ENCODE results near the gene ZMYND8.

Gene ZMYND8

DNA sequence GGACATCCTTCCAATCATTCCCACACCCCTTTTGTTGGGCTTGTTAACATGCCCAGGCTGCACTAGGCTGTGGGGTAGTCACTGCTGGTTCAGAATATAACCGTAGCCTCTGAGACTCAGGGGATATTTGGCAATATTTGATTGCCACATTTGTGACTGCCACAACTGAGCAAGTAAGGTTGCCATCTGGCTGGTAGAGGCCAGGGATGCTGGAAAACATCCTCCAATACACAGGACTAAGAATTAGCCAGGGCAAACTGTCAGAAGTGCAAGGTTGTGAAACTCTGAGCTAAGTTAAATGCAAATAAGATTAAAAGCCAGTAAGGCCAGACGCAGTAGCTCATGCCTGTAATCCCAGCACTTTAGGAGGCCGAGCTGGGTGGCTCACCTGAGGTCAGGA lies 112.0 kb downstream of the ZMYND8 start:
- TF ChIP-seq POLR2AphosphoS5 (IDR thresholded peaks at IDR 0.05; ENCODE audit: low read depth, low read length) = no peak
- TF ChIP-seq TAF1 (IDR thresholded peaks at IDR 0.05; ENCODE audit: borderline replicate concordance, insufficient read depth, low read length) = no peak
- TF ChIP-seq SIN3A (IDR thresholded peaks at IDR 0.05; ENCODE audit: borderline replicate concordance, insufficient read depth, low read length) = no peak
- no peak for TF ChIP-seq FOXP2 (optimal IDR thresholded peaks at IDR 0.05; ENCODE audit: borderline replicate concordance, extremely low read depth, extremely low read length, insufficient read depth)

DNA sequence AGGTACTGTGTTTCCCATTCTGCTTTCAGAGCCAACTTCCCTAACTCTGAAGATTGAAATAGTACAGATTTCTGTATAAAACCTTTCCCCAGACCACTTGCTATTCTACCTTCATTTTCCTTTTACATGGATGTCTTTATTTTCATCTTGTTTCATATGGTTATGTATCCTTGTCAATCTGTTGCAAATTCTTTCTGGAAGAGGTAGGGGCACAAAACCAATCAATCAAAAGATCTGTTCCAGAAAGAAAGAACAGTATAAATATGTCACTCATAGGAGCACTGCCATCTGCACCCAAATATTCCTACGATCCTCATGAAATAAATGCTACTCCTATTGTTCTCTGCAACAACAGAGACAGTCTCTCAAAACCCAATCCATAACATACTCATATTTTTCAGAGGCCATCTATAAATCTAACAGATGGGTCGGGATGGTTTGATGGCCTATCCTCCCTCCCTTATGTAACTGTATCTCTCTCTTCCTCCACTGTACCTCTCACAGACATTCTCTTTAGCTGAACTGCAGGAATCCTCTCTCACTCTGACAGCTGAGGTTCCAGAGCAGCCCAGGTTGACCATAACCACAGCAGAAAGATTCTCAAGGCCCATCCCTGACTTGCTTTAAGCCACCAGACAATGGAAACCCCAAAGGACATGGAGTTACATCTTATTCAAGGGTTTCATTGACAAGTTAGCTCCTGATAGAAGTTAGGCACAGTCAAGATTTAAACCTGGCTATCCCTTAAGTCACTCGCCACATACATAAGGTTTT lies 112.8 kb downstream of the ZMYND8 start:
- TF ChIP-seq FOXP2 (optimal IDR thresholded peaks at IDR 0.05; ENCODE audit: borderline replicate concordance, extremely low read depth, extremely low read length, insufficient read depth) (no peak), REST (IDR thresholded peaks at IDR 0.05; ENCODE audit: insufficient read depth in 1 of 2, low read depth in 2 of 2, low read length in 2 of 2) (no peak), TAF1 (IDR thresholded peaks at IDR 0.05; ENCODE audit: borderline replicate concordance, insufficient read depth, low read length) (no peak), POLR2AphosphoS5 (IDR thresholded peaks at IDR 0.05; ENCODE audit: low read depth, low read length) (no peak), SIN3A (IDR thresholded peaks at IDR 0.05; ENCODE audit: borderline replicate concordance, insufficient read depth, low read length) (no peak)

DNA sequence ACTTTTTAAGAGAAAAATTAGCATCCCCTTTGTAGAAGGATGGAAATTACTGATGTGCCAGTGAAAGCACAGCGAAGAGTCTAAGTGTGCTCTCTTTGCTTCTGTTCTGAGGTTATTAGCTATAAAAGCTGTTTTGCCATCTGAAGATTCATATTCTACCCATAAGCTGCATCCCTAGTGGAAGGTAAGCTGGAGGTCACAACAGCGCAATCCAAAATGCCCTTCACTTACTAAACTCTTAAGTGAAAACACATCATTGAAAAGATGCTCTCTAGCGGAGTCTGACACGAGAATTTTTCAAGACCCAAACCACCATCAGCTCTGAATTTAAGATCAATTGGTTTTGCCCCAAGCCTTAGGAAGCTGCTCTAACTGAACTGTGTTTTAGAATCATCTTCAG lies 113.5 kb downstream of the ZMYND8 start:
- TF ChIP-seq TAF1 (IDR thresholded peaks at IDR 0.05; ENCODE audit: borderline replicate concordance, insufficient read depth, low read length) (no peak), POLR2AphosphoS5 (IDR thresholded peaks at IDR 0.05; ENCODE audit: low read depth, low read length) (no peak), REST (IDR thresholded peaks at IDR 0.05; ENCODE audit: insufficient read depth in 1 of 2, low read depth in 2 of 2, low read length in 2 of 2) (no peak), SIN3A (IDR thresholded peaks at IDR 0.05; ENCODE audit: borderline replicate concordance, insufficient read depth, low read length) (no peak), FOXP2 (optimal IDR thresholded peaks at IDR 0.05; ENCODE audit: borderline replicate concordance, extremely low read depth, extremely low read length, insufficient read depth) (no peak)

GRCh38 chr20:47241345-47241781 lies 115.1 kb downstream of the ZMYND8 start:
- TF ChIP-seq TAF1 (IDR thresholded peaks at IDR 0.05; ENCODE audit: borderline replicate concordance, insufficient read depth, low read length) = no peak
- TF ChIP-seq FOXP2 (optimal IDR thresholded peaks at IDR 0.05; ENCODE audit: borderline replicate concordance, extremely low read depth, extremely low read length, insufficient read depth) = no peak
- no peak for TF ChIP-seq SIN3A (IDR thresholded peaks at IDR 0.05; ENCODE audit: borderline replicate concordance, insufficient read depth, low read length)
- no peak for TF ChIP-seq REST (IDR thresholded peaks at IDR 0.05; ENCODE audit: insufficient read depth in 1 of 2, low read depth in 2 of 2, low read length in 2 of 2)
- TF ChIP-seq POLR2AphosphoS5 (IDR thresholded peaks at IDR 0.05; ENCODE audit: low read depth, low read length) = no peak

GRCh38 chr20:47239719-47240067 lies 116.8 kb downstream of the ZMYND8 start:
- TF ChIP-seq SIN3A (IDR thresholded peaks at IDR 0.05; ENCODE audit: borderline replicate concordance, insufficient read depth, low read length) = no peak
- TF ChIP-seq FOXP2 (optimal IDR thresholded peaks at IDR 0.05; ENCODE audit: borderline replicate concordance, extremely low read depth, extremely low read length, insufficient read depth) = no peak
- no peak for TF ChIP-seq TAF1 (IDR thresholded peaks at IDR 0.05; ENCODE audit: borderline replicate concordance, insufficient read depth, low read length)
- TF ChIP-seq POLR2AphosphoS5 (IDR thresholded peaks at IDR 0.05; ENCODE audit: low read depth, low read length) = no peak

All from PFSK-1 (cell line).